ENCODE measurements around the gene PKDREJ. TPM values are rescaled to one million over a fixed set of nuclear protein-coding genes. Genes with fewer than 3 reads are reported as not detected.

PKDREJ gene
- total RNA-seq, 1 experiment from 2014 or later = not detected

DNA sequence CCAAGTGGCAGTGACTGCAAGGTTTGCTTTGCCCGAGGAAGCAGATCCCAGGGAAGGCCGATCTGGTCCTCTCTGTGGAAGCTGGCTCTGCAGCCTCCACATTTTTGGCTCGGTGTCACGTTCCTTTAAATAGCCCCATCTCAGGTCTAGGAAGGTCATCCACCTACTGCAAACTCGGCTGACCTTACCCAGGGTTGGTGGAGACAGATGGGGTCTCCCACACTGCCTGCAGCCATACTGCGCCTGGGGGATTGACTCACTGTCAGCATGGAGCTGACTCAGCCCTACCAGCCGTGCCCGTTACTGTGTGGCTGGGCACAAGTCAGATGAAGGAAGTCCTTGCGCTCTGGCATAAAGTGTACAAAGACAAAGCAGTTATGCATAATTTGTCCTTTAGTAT is 29.9 kb downstream of the PKDREJ start:
- no peak for DNase-seq
- Histone ChIP-seq H4K20me1 (ENCODE audit: insufficient read depth) (no peaks in the 10 kb centered on the region), H3K4me1 (replicated peaks; ENCODE audit: insufficient read depth) (no peaks in the 10 kb centered on the region), H3K9me2 (ENCODE audit: insufficient read depth) (no peaks in the 10 kb centered on the region), H3K27me3 (ENCODE audit: insufficient read depth, low read depth) (no peaks in the 10 kb centered on the region), H3K36me3 (ENCODE audit: low read depth) (no peaks in the 10 kb centered on the region), H3K27ac (no peak overlapping the region), H3F3A (ENCODE audit: insufficient read depth, low read depth) (no peaks in the 10 kb centered on the region), H3K4me2 (no peak overlapping the region), H3K4me3 (no peak overlapping the region), H3K79me2 (ENCODE audit: low read depth) (no peaks in the 10 kb centered on the region), H3K9me3 (ENCODE audit: insufficient read depth, low read depth) (no peaks in the 10 kb centered on the region), H2AFZ (no peak overlapping the region)
- BruUV-seq (replicated peaks) = no TSS peak
- intact Hi-C loops (cut with micrococcal nuclease; ENCODE audit: unreplicated experiment) = loop anchor here (10.0 kb wide), 1 partner anchor 78 kb away; the partner anchor contains the start of gene PPARA
- CTCF ChIA-PET = no interaction called here
- POLR2A ChIA-PET (ENCODE audit: unreplicated experiment) = no interaction called here
- no peak for TF ChIP-seq EZH2 (IDR thresholded peaks at IDR 0.05; ENCODE audit: low read depth)

DNA sequence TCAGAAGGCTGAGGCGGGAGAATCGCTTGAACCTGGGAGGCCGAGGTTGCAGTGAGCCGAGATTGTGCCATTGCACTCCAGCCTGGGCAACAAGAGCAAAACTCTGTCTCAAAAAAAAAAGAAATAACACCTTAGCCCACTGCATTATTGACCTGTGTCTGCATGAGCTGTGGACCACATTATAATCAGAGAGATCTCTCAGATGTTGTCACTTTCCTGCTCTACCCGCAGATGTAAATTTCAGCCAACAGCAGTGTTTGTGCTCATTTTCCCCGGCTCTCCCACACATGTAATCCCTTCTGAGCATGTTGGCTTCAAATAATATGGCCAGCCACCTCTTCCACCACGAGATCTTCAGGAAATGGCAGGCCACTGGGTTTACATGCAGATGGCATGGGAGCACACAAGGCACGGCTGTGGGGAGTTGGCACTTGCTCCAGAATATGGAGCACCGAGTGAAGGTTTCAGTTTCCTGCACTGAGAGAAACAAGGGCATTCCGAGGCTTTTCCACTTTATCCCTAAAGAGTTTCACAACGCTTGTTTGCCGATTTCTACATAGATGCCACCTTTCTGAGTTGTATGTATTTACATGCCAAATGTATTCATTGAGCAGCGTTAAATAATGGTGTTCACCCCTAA is 32.8 kb downstream of the PKDREJ start:
- H3K27ac ChIP-seq = no peak overlapping the region
- intact Hi-C loops (cut with micrococcal nuclease; ENCODE audit: unreplicated experiment) = loop anchor here (10.0 kb wide), 1 partner anchor 76 kb away; the partner anchor contains the start of gene PPARA

DNA sequence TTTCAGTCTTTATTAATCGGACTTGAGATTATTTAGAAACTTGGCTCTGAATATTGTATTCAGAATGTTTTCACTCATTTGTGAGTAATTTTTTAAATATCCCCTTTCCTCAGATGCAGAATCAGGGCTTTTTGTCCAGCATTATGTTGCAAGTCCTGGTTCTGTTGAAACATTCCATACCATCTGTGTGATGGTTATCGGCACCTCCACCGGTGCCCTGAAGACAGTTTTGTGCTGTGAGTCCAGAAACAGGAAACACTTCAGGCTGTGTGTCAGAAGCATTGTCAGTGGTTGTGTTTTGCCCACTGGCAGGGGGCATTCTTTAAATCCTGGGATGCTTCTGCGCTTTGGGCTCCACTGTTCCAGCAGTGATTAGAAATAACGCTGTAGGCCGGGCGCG is 33.4 kb downstream of the PKDREJ start:
- Histone ChIP-seq H3K4me1 (replicated peaks; ENCODE audit: insufficient read depth) (no peaks in the 10 kb centered on the region), H3K27me3 (ENCODE audit: insufficient read depth, low read depth) (no peaks in the 10 kb centered on the region), H3K4me3 (no peak overlapping the region), H3K27ac (no peak overlapping the region), H3K4me2 (no peak overlapping the region), H2AFZ (no peak overlapping the region), H3K9me2 (ENCODE audit: insufficient read depth) (no peaks in the 10 kb centered on the region), H3K36me3 (ENCODE audit: low read depth) (no peaks in the 10 kb centered on the region), H3F3A (ENCODE audit: insufficient read depth, low read depth) (peaks cover 7% of the 10 kb centered on the region; the same call in 1 of the 2 replicates), H4K20me1 (ENCODE audit: insufficient read depth) (no peaks in the 10 kb centered on the region), H3K9me3 (ENCODE audit: insufficient read depth, low read depth) (no peaks in the 10 kb centered on the region), H3K79me2 (ENCODE audit: low read depth) (no peaks in the 10 kb centered on the region)
- POLR2A ChIA-PET (ENCODE audit: unreplicated experiment) = no interaction called here
- TF ChIP-seq, protein P1, sequence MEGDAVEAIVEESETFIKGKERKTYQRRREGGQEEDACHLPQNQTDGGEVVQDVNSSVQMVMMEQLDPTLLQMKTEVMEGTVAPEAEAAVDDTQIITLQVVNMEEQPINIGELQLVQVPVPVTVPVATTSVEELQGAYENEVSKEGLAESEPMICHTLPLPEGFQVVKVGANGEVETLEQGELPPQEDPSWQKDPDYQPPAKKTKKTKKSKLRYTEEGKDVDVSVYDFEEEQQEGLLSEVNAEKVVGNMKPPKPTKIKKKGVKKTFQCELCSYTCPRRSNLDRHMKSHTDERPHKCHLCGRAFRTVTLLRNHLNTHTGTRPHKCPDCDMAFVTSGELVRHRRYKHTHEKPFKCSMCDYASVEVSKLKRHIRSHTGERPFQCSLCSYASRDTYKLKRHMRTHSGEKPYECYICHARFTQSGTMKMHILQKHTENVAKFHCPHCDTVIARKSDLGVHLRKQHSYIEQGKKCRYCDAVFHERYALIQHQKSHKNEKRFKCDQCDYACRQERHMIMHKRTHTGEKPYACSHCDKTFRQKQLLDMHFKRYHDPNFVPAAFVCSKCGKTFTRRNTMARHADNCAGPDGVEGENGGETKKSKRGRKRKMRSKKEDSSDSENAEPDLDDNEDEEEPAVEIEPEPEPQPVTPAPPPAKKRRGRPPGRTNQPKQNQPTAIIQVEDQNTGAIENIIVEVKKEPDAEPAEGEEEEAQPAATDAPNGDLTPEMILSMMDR (conservative IDR thresholded peaks at IDR 0.05) = no peak
- no peak for TF ChIP-seq EZH2 (IDR thresholded peaks at IDR 0.05; ENCODE audit: low read depth)
- intact Hi-C loops (cut with micrococcal nuclease; ENCODE audit: unreplicated experiment) = loop anchor here (10.0 kb wide), 1 partner anchor 75 kb away; the partner anchor contains the start of gene PPARA
- no peak for DNase-seq
- no TSS peak for BruUV-seq (replicated peaks)
- CTCF ChIA-PET = no interaction called here

More for the DNA sequence above, 32.8 kb downstream of the PKDREJ start:
- Histone ChIP-seq H3K4me2 (no peak overlapping the region), H3K9me2 (ENCODE audit: insufficient read depth) (no peaks in the 10 kb centered on the region), H4K20me1 (ENCODE audit: insufficient read depth) (no peaks in the 10 kb centered on the region), H3K79me2 (ENCODE audit: low read depth) (no peaks in the 10 kb centered on the region), H3K36me3 (ENCODE audit: low read depth) (no peaks in the 10 kb centered on the region), H3K27me3 (ENCODE audit: insufficient read depth, low read depth) (no peaks in the 10 kb centered on the region), H3K9me3 (ENCODE audit: insufficient read depth, low read depth) (no peaks in the 10 kb centered on the region), H3F3A (ENCODE audit: insufficient read depth, low read depth) (peaks cover 4% of the 10 kb centered on the region; the same call in 1 of the 2 replicates), H3K4me3 (no peak overlapping the region), H3K4me1 (replicated peaks; ENCODE audit: insufficient read depth) (no peaks in the 10 kb centered on the region), H2AFZ (no peak overlapping the region)
- no peak for TF ChIP-seq EZH2 (IDR thresholded peaks at IDR 0.05; ENCODE audit: low read depth)
- TF ChIP-seq, protein P1 (conservative IDR thresholded peaks at IDR 0.05) = no peak
- BruUV-seq (replicated peaks) = no TSS peak
- ChIA-PET CTCF (no interaction called here), POLR2A (ENCODE audit: unreplicated experiment) (no interaction called here)
- DNase-seq = no peak
